HG03432 (cell line): ENCODE results near the gene PARVA.

Source experiments
- ATAC-seq: cut with Tn5 transposase; IDR thresholded peaks from one replicate; pipeline ENCODE4 v1.9.1; 2021; ENCODE audit warnings: mild to moderate bottlenecking, moderate library complexity; ENCODE audit not compliant: unreplicated experiment

Gene PARVA

GRCh38 chr11:12375720-12376119, 1.7 kb upstream of the PARVA start:
- no peak for ATAC-seq

DNA sequence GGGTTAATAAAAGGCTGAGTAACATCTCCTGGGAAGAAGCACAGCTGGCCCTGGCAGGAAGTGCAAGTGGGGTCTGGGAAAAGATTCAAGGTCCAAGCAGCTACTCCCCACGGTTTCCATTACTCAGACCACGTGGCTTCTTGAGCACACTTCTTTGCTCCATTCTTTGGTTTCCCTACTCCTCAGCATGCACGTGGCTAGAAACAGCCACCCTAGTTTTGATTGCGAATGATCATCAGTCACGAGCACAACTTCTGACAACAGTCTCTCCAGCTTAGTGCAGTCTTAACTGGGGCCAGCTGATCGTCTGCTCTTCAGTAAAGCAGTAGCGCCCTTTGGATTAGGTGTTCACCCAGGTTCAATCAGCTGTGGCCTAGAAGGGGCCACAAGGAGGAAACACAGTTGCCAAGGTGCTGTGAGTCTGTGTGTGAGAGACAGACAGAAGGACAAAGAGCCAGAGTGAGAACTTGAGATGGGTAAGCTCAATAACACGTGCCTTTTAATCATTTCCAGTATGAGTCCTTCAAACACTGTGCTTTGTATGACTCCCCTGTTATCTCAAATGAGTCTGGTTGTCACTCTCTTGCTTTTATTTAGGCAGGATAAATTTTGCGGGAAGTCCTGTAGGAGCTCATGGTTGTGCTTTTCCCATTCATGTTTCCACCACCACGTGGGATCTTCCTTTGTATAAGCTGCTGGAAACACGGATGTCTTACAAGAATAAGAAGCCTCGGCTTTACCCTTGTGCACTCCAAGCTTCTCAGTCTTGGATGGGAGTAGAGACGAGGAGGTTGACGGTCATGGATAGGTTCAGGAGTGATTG, 901 bp upstream of the PARVA start:
- ATAC-seq, result no peak

DNA sequence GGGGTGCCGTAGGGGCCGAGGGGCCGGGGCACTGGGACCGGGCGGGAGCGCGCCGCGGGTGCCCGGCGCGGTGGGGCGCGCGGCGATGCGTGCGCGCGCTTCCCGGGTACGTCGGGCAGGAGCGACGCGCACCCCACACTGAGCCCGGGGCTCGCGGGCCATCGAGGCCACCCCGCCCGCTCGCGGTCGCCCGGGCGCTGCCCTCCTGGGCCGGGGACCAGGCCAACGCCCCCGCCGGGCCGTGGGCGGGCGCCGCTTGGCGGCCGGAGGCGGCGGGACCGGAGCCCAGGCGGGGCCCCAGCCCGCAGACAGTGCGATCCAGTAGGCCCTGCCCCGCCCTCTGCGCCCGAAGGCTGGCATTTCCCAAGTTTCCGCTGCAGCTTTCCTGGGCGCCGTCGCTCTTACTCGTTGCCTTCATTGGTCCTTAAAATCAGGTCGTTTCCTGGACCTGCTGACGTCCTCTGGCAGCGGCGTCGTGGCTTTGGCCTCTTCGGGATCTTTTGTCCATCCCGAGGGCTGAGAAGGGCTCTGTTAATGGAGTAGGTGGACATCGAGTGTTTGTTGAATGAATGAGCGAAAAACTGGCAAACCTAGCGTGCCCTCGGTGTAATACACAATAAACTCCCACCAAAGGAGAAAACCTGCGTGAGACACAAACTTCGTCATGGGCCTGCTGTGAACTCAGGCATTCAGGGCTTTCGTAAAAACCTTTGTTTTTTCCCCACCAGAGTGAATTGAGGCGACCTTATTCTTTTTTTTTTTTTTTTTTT, 638 bp downstream of the PARVA start:
- ATAC-seq, result no peak

DNA sequence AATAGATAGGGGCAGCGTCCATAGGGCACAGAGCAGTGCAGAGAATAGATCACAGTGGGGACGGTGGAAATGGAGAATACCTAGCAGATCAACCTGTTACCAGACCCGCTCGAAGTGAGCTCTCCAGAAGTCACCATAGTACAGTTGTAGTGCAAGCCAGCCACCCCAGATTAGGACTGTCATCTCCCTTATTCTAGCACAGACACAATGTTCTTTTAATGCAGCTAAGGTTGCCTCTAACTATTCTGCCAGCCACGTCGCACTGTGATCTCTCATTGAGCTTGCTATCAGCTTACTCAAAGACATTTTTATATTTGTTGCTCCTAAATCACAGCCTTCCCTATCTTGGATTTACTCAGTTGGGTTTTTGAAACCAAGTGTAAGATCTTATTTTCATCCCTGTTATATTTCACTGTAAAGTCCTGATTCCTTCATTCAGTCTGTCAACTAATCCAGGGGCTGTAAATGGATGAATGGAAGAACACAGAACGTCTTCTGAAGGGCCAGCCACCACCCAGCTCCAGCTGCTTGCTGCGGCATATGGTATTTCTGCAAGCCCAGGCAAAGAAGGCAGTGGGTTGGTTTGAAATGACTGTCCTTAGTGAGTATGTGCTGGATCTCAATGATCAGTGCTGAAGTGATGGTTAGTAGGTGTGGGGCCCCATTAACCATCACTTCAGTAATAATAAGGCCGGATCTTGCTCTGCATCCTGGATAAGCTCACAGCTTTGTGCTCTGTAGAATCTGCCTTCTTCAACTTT, 3.4 kb downstream of the PARVA start:
- no peak for ATAC-seq

DNA sequence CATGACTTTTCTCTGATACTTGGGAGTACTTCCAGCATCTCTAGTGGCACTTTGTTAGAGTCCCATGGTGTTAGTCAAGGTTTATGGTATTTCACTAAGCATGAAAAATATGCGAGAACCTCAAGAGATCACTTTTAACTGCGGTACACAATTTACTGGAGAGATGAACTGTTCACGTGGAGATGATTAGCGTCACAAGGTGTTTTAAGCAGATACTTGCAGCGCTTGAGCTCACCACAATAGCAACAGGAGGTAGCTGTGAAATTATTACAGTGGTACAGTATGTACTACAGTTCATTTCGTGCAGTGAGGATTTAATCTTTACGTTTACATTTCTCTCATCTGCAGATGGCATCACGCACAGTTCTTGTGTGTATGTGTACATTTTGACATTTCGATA, 4.5 kb downstream of the PARVA start:
- ATAC-seq, result no peak

DNA sequence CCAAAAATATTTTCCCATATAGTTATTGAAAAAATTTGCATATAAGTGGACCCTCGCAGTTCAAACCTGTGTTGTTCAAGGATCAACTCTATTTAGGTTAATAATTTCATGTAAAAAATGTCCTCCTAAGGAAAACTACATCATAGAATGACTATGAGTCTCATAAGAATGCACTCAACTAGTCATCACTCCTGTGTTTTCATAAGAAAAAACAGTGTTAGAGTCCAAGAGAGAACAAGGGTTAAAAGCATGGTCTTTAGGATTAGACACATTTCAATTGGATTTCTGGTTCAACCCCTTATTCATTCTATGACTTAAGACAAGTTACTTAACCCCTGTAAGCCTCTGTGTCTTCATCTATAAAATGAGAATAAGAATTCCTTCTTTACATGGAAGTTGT, 5.1 kb downstream of the PARVA start:
- ATAC-seq, result no peak

- ATAC-seq, result no peak
Observed at GRCh38 chr11:12386309-12386708, 8.9 kb downstream of the PARVA start.

DNA sequence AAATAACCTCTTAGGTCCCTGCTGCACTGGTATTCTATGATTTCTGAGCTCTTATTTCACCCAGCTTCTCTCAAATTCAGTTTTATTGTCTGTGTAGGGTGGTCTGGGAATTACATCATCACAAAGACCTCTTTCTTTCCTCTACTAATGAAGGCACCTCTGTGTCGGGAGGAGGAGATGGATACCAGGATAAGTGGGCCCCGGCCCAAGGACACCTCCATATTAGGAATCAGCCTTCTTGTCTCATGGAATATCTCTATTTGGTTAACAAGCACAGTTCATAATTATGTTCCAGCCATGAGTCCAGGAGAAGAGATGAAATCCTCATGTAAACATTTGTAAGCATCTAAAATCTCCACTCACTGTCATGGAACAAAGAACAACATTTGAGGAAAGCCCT, 9.4 kb downstream of the PARVA start:
- ATAC-seq, result no peak

DNA sequence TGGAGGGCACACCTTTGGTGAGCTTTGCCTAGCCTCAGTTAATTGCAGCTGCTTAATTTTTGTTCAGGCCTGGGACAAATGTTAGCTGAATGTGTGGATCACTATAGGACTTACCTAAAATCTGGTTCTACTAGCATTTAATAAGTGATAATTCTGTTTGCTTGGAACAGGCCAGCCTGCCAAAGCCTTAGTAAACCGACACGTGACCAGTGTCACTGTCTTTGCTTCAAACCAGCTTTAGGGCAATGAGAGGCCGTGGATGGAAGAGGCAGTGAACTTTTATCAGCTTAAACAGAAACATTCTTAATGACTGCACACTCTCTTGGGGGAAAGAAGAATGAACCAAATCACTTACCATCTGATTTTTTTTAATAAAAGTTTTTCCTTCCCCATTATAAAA, 10.8 kb downstream of the PARVA start:
- ATAC-seq, result no peak

DNA sequence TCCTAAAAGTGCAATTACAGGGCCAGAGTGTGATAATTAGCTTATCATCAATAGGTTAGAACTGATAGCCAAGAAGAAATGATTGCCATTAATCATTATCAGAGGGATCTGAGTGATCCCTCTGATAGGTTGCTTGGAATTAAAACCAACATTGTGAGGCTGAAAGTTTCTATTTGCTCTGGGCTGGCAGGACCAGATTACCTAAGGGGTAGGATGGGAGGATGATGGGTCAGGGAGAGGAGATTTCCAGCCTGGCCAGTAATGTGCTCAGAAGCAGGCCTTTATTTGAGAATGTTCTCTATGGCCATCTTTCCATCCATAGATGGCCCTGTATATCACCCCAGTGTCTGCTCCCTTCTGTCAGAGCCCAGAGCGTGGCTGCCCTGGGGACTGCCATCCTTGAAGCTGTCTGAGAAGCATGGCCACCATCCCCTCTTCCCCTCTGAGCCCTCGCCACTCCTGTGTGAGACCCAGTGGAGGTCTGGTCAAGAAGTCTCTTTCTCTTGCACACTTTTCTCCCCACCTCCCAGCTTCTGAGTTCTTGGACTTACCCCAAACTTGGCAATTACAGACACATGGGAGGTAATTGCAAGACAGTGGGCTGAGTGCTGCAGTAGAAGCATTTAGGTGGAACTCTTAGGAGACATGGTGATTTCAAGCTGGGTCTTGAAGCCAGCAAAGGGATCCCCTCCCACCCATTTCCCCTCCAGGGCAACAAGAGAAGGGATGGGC, 11.7 kb downstream of the PARVA start:
- ATAC-seq, result no peak

DNA sequence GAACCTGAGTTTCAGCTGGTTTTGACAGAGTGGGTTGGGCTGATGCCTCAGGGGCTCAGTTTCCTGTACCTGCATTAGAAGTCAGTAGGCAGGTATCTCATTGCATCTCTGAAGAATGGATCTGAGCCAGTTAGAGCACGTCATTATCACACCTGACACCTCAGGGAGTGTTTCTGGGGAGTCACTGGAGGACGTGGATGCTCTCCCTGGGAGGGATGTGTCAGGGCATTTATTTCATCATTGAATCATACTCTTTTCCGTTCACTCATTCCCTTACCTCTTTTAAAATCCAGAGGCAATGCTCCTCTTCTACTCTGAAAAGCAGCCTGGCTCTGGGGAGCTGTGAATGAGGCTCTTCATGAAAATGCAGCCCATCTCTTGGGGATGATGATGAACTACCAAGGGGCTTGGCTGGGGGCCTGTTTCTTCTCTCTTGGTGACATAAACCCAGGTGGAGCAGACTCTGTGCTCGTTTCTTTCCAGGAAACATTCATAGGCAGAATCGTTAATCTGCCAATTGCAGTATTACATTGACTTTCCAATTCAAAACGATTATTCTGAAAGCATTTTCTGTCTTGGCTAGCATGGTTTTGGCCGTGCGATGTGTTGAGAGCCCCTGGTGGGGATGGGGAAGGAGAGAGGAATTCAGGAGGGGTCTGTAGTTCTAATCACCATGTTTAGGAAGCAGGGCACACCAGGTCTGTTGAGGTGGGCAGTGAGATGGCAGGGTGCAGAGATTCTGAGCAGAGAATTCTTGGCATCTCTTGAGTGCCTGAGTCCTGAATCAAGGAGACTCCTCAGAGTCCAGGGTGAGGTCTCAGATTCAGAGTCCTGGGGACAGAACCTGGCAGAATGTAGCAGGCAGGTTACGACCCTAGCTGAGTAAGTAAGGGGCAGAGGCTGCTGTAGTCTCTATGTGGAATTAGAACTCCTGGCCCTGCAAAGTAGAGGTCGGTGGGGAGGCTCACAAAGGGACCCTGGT, 12.6 kb downstream of the PARVA start:
- no peak for ATAC-seq

- no peak for ATAC-seq
Observed at GRCh38 chr11:12390687-12391110, 13.3 kb downstream of the PARVA start.

DNA sequence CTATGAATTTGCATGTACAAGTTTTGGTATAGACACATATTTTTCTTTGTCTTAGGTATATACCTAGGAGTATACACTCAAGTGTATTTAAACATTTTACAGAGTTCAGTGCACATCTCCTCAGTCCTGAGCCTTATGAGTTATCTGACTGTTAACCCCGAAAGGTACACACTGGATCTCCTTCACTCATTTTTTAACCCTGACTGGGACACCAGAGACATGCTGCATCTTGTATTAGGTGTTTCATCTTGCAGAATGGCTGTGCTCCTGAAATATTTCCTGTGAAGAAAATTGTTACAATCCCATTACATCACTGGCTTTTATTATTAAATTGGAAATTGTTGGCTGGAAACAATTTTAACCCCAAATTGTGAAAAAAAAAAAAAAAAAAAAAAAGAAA, 15.3 kb downstream of the PARVA start:
- no peak for ATAC-seq

- no peak for ATAC-seq
Observed at GRCh38 chr11:12393691-12394090, 16.3 kb downstream of the PARVA start.

DNA sequence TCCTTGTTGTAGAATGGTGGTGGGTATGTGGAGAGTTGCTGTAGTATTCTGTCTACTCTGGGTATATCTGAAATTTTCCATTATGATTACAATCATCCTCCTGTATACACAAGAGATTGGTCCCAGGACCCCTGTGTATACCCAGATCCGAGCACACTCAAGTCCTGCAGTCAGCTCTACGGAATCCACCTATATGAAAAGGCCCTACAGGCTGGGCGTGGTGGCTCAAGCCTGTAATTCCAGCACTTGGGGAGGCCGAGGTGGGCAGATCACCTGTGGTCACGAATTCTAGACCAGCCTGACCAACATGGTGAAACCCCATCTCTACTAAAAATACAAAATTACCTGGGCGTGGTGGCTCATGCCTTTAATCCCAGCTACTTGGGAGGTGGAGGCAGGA, 17.2 kb downstream of the PARVA start:
- ATAC-seq, result no peak

DNA sequence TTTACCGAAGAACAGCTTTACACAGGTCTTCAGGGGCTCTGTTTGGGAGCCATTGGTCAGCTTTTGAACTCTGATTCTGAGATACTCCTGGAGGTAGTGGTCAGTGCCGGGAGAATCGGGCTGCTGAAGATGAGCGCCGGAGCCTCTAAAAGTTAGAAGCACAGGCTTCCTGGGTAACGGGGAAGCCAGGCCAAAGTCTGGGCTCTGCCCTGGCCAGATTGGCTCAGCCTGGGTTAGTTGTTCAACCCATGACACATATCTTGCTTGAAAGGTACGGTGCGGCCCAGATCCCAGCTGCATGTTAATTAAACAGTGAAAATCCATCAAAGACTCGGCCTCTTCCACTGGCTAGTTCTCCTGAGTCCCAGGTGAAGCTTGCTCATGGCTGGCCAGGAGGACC, 18.0 kb downstream of the PARVA start:
- ATAC-seq, result no peak

DNA sequence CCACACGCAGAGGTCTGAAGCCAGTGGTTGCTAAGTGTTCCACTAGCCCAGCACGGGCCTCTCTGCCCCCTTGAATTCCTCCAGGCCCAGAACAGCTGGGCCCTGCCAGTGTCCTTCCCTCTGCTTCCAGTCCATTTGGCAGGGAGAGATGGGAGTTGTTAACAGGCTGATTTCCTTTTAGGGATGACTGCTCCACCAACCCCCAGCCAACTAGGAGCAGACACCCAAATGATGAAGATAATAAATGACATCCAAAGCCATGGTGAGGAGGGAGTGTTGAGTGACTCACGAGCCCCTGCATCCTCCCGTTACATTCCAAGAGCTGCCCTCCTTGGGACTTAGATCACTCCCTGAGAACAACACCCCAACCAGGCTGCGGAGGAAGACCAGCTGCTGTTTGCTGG, 20.6 kb downstream of the PARVA start:
- no peak for ATAC-seq

DNA sequence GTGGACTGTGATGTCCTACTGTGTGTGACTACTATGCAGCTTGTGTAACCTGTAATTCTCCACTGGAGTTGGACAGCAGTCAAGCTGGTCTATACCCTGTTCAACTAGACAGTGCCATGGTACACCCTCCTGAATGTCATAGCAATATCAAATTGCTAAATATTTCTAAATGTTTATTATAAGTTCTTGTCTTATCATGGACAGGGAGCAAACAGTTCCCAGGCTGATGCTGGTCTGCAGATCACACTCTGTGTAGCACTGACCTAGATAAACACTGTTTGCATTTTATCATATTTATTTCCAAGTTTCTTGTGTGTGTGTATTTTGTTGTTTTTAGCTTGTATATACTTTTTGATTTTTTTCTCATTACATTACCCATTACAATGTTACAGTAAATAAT, 22.0 kb downstream of the PARVA start:
- no peak for ATAC-seq

DNA sequence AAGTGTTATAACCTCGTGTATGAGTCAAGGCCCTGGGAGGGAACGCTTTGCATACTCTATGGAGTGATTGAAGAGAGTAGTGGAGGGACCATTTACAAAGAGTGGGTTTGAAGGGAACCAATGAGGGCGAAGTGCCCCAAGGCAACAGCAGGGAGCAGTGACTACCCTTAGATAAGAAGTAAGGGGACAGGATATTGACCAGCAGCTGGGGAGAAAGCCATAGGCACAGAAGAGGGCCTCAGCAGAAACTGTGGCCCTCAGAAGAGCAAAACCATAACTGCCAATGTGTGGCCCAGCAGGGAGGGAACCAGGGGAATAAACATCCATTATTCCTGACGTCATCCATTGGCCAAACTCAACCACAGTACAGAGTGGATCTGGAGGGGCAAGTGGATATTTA, 24.7 kb downstream of the PARVA start:
- ATAC-seq, result no peak

GRCh38 chr11:12402691-12403120, 25.3 kb downstream of the PARVA start:
- no peak for ATAC-seq
